ENCODE measurements around the gene PRR15L.

GRCh38 chr17:47906443-47906842, 51.2 kb downstream of the PRR15L start:
- no peak for TF ChIP-seq POLR2A (IDR thresholded peaks at IDR 0.05)
- no peak for TF ChIP-seq CTCF (IDR thresholded peaks at IDR 0.05)

Measured in adrenal gland (tissue), 5 donors.